ENCODE measurements around the gene FNBP1L. TPM values are rescaled to one million over a fixed set of nuclear protein-coding genes. Genes with fewer than 3 reads are reported as not detected.

Gene FNBP1L
- total and polyA plus RNA-seq, 9 of the 15 experiments (the other 6 are each of a cell fraction or from before 2014, with no cell fraction given) = 1.4 to 6.9 (median 5.9) TPM

- no peak for TF ChIP-seq ZBTB40 (IDR thresholded peaks at IDR 0.05)
- TF ChIP-seq ZBTB40 (CRISPR knock-in tag; IDR thresholded peaks at IDR 0.05) = no peak
- TF ChIP-seq TRIM24 (IDR thresholded peaks at IDR 0.05) = peak in 1 of 2 experiments; percentile 65; a peak in 1 of 4 replicates
- TF ChIP-seq GATA2 (CRISPR knock-in tag; IDR thresholded peaks at IDR 0.05) = peak; percentile 87
- no peak for TF ChIP-seq TSHZ1 (CRISPR knock-in tag; IDR thresholded peaks at IDR 0.05)
- no peak for TF ChIP-seq KLF13 (tag; IDR thresholded peaks at IDR 0.05; ENCODE audit: borderline replicate concordance, low read depth)
- TF ChIP-seq MEF2D (tag; conservative IDR thresholded peaks at IDR 0.05; ENCODE audit: low read depth) = 0 out of 2 replicates have a peak, but pooled peaks have one; percentile 47
- TF ChIP-seq POLR2AphosphoS5 (IDR thresholded peaks at IDR 0.05; ENCODE audit: control insufficient read depth, insufficient read depth, low read depth, low read length) = peak; percentile 75
- peak; percentile 91 for TF ChIP-seq ARID1B (IDR thresholded peaks at IDR 0.05)
- no peak for TF ChIP-seq ZNF57 (CRISPR knock-in tag; IDR thresholded peaks at IDR 0.05)
- no peak for TF ChIP-seq ZNF277 (CRISPR knock-in tag; IDR thresholded peaks at IDR 0.05; ENCODE audit: borderline replicate concordance)
- peak; percentile 43 for TF ChIP-seq SMAD1 (IDR thresholded peaks at IDR 0.05; ENCODE audit: low read depth, low read length, partially characterized antibody)
Observed at GRCh38 chr1:93446837-93447451, 974 bp upstream of the FNBP1L start (continued).
